Measurements from ENCODE around the gene FATE1. TPM values are rescaled to one million over a fixed set of nuclear protein-coding genes. Genes with fewer than 3 reads are reported as not detected.

Gene FATE1
- total RNA-seq, 4 donors from 2014 or later = not detected

DNA sequence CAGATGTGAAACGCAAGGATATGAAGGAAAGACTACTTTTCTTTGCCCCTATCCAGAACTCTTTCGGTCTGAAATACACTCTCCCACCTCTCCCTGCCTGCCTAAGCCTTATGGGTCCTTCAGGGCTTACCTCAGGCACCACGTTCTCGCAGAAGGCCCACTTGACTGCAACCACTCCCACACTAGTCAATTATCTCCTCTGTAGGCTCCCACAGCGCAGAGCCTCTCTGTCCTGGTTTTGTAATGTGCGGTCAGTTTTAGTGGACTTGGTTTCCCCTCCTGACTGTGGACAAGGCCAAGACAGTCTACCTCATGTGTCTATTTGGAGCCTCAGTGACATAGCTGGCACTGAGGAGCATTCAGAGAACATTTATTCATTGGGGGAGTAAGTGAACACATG is 29.8 kb downstream of the FATE1 start:
- TF ChIP-seq, protein P1, sequence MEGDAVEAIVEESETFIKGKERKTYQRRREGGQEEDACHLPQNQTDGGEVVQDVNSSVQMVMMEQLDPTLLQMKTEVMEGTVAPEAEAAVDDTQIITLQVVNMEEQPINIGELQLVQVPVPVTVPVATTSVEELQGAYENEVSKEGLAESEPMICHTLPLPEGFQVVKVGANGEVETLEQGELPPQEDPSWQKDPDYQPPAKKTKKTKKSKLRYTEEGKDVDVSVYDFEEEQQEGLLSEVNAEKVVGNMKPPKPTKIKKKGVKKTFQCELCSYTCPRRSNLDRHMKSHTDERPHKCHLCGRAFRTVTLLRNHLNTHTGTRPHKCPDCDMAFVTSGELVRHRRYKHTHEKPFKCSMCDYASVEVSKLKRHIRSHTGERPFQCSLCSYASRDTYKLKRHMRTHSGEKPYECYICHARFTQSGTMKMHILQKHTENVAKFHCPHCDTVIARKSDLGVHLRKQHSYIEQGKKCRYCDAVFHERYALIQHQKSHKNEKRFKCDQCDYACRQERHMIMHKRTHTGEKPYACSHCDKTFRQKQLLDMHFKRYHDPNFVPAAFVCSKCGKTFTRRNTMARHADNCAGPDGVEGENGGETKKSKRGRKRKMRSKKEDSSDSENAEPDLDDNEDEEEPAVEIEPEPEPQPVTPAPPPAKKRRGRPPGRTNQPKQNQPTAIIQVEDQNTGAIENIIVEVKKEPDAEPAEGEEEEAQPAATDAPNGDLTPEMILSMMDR (IDR thresholded peaks at IDR 0.05) = no peak
- TF ChIP-seq POLR2A (IDR thresholded peaks at IDR 0.05) = no peak
- Histone ChIP-seq H3K27ac (no peak overlapping the region), H3K4me3 (no peak overlapping the region), H3K9me3 (no peaks in the 10 kb centered on the region), H3K36me3 (no peaks in the 10 kb centered on the region), H3K4me1 (no peaks in the 10 kb centered on the region), H3K27me3 (no peaks in the 10 kb centered on the region)
- DNase-seq = no peak

DNA sequence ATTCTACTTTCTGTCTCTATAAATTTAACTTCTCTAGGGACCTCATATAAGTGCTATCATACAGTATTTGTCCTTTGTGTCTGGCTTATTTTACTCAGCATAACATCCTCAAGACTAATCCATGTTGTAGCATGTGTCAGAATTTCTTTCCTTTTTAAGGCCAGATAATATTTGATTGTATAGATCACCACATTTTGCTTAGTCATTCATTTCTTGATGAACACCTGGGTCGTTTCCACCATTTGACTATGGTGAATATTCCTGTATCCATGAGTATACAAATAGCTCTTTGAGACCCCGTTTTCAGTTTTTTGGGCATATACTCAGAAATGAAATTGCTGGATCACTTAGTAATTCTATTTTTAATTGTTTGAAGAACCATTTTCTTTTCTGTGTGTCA is 30.7 kb downstream of the FATE1 start:
- no peak overlapping the region for H3K4me3 ChIP-seq
- no peak for TF ChIP-seq POLR2A (IDR thresholded peaks at IDR 0.05)
- TF ChIP-seq, protein P1 (IDR thresholded peaks at IDR 0.05) = no peak
- no peaks in the 10 kb centered on the region for H3K4me1 ChIP-seq
- H3K36me3 ChIP-seq = no peaks in the 10 kb centered on the region
- no peaks in the 10 kb centered on the region for H3K9me3 ChIP-seq
- no peak for DNase-seq
- no peaks in the 10 kb centered on the region for H3K27me3 ChIP-seq
- H3K27ac ChIP-seq = no peak overlapping the region

DNA sequence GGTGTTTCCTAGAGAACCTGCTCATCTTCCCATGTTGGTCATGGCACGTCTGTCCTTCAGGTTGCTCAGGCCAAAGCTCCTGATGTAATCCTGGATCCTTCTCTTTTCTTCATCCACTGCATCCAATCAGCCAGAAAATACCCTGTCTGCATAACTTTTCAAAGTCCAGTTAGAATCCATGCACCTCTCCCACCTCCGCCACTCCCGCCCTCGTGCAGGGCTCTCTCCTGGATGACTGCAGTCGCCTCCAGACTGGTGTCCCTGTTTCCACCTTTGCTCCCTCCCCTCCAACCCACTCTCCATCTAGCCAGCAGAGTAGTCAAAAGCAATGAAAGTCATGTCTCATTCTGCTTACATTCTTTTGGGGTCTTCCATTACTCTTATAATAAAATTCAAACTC is 34.7 kb downstream of the FATE1 start:
- no peaks in the 10 kb centered on the region for H3K9me3 ChIP-seq
- no peaks in the 10 kb centered on the region for H3K36me3 ChIP-seq
- no peak overlapping the region for H3K4me3 ChIP-seq
- no peak for DNase-seq
- no peak for TF ChIP-seq POLR2A (IDR thresholded peaks at IDR 0.05)
- TF ChIP-seq, protein P1 (IDR thresholded peaks at IDR 0.05) = no peak
- H3K27me3 ChIP-seq = no peaks in the 10 kb centered on the region
- no peak overlapping the region for H3K27ac ChIP-seq
- H3K4me1 ChIP-seq = no peaks in the 10 kb centered on the region

DNA sequence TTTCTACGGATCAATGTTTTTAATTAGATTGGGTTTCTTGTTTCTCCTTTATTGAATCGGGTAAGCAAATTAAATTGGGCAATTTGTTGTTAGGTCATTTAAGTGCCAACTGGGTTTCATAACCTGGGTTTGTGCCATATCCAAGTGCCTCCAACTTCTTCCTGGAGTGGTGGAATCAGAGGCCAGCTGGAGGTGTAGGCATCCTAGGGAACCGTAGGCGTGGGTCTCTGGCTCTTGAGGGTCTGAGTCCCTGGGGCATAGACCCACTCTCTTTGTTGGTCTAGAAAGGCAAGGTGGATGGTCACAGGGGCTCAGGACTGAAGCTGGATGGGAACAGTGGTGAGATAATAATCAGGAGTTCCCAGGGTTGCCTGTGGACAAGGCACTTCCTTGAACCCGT is 37.0 kb downstream of the FATE1 start:
- Histone ChIP-seq H3K9me3 (no peaks in the 10 kb centered on the region), H3K27ac (no peak overlapping the region), H3K36me3 (no peaks in the 10 kb centered on the region), H3K4me1 (no peaks in the 10 kb centered on the region), H3K27me3 (no peaks in the 10 kb centered on the region), H3K4me3 (no peak overlapping the region)
- no peak for DNase-seq
- TF ChIP-seq POLR2A (IDR thresholded peaks at IDR 0.05) = no peak
- TF ChIP-seq, protein P1 (IDR thresholded peaks at IDR 0.05) = no peak

DNA sequence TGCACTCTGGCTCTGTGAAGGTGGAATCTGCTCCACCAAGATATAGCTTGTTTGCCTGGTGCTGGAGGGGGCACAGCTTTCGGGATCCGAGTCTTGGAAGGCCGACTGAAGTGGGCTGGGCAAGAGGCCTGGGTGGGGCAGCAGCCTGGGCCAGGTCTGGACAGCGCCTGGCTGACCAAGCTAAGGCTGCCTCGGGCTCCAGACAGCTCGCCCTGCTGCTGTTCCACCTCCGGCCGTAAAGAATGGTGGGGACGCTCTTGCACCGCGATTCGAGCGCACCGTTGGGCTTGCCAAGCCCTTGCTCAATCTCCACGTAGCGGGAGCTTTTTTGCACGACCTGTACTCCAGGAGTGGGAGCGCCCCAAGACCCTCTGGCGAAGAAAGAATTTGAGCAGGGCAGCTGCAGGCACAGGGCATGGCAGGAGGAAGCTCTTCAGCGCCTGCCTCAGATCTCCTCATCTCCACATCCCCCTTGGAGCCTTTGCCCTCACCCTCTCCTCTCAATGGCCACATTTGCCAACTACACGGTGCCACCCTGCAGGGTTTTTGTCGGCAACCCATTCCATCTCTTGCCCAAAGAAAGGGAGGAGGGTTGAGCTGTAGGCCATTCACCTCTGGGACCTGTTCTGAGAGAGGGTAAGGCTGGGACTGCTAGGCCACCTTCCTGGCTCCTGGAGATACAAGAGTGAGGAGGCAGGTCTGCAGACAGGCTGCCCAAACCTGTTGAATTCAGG is 37.6 kb downstream of the FATE1 start:
- TF ChIP-seq, protein P1 (IDR thresholded peaks at IDR 0.05) = peak in 4 of 6 experiments; percentile 42 to 69 (median 62)
- no peak for TF ChIP-seq POLR2A (IDR thresholded peaks at IDR 0.05)
- DNase-seq = peak in 2 of 3 donors; percentile 52 to 54
- Histone ChIP-seq H3K9me3 (no peaks in the 10 kb centered on the region), H3K27ac (no peak overlapping the region), H3K4me3 (no peak overlapping the region), H3K36me3 (no peaks in the 10 kb centered on the region), H3K4me1 (no peaks in the 10 kb centered on the region), H3K27me3 (no peaks in the 10 kb centered on the region)
